GM18868 (cell line): ENCODE results near the gene BAD.
"Not testable (repeated sequence)": the region's sequence is repeated elsewhere in the genome, so short reads cannot be mapped to it uniquely, and the experiment has no call there.

Experiments used
- ATAC-seq: cut with Tn5 transposase; IDR thresholded peaks from one replicate; pipeline ENCODE4 v1.9.1; 2021; ENCODE audit warnings: mild to moderate bottlenecking, moderate library complexity; ENCODE audit not compliant: unreplicated experiment

The BAD gene

GRCh38 chr11:64284048-64284961 is at the start of gene BAD:
TSS of gene BAD (minus strand) at chr11:64284665. CDS start at chr11:64284368, 297 bp downstream.
- ATAC-seq, result peak; percentile 79

DNA sequence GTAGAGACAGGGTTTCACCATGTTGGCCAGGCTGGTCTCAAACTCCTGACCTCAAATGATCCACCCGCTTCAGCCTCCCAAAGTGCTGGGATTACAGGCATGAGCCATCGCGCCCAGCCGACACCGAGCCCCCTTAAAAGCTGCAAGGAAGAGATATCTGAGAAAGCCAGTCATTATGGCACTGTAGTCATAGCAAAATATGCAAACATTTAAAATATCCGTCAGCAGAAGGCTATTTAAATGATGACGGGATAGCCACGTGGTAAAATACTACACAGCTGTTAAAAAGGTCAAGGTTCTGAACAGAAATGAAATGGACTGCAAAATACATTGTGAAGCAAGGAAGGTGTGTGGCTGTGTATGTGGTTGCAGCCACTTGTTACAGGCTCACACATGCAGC is 49.1 kb upstream of the BAD start:
- ATAC-seq, result no peak

DNA sequence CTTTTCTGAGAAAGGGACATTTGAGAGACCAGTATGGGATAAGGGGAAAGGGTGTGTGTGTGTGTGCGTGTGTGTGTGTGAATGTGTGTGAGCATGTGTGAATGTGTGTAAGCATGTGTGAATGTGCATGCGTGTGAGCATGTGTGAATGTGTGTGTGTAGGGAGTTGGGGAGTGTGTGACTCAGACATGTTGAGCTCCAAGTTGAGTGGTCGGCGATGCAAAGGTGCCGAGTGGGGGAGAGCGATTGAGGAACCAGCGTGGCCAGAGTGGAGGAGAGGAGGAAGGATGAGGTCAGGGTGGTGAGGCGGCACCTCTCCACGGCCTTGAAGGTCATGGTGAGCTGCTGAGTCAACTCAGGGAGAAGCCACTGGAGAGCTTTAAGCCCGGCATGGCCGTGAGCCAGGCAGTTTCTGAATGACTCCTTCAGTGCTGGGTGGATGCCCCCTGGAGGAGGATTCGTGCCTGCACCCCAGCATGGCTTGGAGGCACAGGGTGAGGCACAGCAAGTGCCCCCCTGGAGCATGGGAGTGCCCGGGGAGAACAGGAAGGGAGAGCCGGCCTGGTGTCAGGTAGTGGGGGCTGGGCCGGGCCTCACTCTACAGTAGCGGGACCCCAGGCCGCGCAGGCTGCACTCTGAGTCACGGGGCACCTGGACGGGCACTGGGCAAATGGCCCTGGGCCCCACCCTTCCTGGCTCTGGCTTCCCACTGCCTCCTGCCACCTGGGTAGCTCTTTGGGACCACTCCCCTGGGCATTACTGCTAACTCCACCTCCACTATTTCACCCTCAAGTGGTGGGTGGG is 47.3 kb upstream of the BAD start:
- peak; percentile 46 for ATAC-seq

DNA sequence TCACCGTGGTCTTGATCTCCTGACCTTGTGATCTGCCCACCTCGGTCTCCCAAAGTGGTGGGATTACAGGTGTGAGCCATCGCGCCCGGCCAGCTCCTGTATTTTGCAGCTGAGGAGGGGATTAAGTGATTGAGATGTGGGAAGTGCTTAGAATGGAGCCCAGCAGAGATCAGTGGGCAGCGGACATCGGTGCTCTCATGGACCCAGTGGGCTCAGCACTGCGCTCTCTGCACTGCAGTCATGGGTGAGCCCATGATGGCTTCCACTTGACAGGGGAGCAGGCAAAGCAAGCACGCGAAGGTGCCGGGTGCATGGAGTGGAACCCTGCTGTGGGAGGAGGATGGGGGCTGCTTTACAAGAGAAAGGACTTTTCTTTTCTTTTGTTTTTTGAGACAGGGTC is 46.4 kb upstream of the BAD start:
- no peak for ATAC-seq

DNA sequence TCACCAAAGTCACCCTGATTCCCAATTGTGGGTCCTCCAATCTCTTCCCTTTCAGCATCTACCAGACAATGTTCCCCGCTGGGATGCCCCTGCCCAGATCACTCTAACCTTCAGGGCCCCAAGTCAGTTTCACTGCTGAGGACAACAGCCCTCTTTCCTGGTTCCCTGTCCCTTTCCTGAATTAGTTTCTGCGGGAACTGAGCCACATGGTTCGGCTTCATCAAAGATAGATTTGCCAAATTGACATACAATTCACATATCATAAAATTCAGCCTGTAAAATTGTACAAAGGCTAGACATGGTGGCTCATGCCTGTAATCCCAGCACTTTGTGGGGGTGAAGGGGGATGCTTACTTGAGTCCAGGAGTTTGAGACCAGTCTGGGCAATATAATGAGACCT is 43.5 kb upstream of the BAD start:
- no peak for ATAC-seq

DNA sequence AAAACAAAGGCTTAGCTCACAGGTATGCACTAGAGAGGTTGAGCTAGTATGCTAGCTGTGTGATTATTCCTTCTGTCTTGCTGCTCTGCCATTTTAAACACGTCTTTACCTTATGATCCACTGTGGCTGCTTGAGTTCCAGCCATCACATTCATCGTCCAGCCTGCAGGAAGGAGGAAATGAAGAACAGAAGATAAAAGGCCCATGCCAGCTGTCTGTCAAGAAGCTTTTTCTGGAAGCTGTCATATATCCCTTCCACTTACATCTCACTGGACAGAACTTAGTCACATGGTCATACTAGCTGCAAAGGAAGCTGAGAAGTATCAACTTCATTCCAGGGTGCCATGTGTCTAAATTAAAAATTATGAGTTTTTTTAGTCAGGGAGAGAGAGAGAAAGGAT is 42.9 kb upstream of the BAD start:
- no peak for ATAC-seq

GRCh38 chr11:64324692-64325469 is 40.4 kb upstream of the BAD start:
- no peak for ATAC-seq

DNA sequence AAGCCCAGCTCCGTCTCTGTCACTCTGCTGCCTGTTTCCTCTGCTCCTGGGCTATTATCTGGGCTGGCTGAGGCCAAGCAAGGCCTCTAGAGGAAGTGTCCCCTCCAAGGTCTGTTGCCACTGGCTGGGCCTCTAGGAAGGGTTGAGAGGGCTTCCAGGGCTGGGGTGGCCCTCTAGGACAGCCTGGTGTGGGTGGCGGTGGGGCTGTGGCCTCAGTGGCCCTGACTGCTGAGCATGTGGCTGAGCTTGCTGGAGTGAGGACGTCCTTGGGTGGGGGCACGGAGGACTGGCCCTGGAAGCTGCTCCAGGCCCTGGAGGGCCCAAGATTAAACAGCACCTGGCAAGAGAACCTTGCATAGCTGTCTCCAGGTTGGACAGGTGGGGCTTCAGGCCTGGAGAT is 39.5 kb upstream of the BAD start:
- not testable (repeated sequence) for ATAC-seq

DNA sequence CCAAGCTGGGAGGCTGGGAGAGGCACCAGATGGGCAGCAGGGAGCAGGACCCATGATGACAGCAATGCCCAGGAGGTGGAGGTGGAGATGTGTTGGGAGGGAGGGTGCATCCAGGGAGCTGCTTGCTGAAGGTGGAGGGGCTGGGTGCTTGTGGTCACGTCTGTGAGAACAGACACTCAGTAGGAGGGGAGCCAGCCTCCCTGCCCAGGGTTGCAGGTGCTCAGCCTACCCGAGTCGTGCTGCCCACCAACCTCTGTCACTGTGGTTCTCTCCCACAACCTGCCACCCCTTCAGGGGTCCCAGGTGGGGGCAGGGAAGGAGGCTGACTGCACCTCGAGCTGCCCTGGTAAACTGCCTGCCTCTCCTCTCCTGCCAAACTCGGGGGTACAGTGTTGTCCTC is 38.9 kb upstream of the BAD start:
- no peak for ATAC-seq

- ATAC-seq, result no peak
Measured at GRCh38 chr11:64322925-64323260, 38.4 kb upstream of the BAD start.

GRCh38 chr11:64321533-64321932 is 37.1 kb upstream of the BAD start:
- no peak for ATAC-seq

- no peak for ATAC-seq
Measured at GRCh38 chr11:64321026-64321425, 36.6 kb upstream of the BAD start.

DNA sequence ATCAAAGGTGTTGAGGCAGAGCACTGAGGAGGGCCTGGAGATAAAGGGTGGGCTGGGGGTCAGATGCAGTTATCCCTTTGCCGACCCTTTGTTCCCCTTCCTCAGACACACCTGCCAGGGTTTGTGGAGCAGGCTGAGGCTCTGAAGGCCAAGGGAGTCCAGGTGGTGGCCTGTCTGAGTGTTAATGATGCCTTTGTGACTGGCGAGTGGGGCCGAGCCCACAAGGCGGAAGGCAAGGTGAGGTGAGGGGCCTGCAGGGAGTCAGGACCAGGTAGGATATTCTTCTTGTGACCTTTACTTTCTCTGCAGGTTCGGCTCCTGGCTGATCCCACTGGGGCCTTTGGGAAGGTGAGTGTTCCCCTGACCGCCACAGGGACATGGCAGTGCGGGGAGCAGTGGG is 36.1 kb upstream of the BAD start:
- ATAC-seq, result no peak

GRCh38 chr11:64318766-64319761 is 34.6 kb upstream of the BAD start:
- no peak for ATAC-seq

GRCh38 chr11:64317961-64318765 is 33.7 kb upstream of the BAD start, which contains the start of gene PRDX5:
TSS of gene PRDX5 (plus strand) at chr11:64318121. CDS start at chr11:64318216, 95 bp downstream.
- peak; percentile 72 for ATAC-seq

- ATAC-seq, result peak; percentile 67
Measured at GRCh38 chr11:64317325-64317960, 33.0 kb upstream of the BAD start, which contains the start of gene TRMT112. TSS of gene TRMT112 (minus strand) at chr11:64317559. CDS start at chr11:64317526, 33 bp downstream.

- no peak for ATAC-seq
Measured at GRCh38 chr11:64316672-64317324, 32.3 kb upstream of the BAD start.
